ENCODE results near the gene CDK1. TPM values are rescaled to one million over a fixed set of nuclear protein-coding genes. Genes with fewer than 3 reads are reported as not detected.
A peak's percentile ranks its signal among the peaks of the same experiment; 100 is the strongest.

Gene CDK1
- total and polyA plus RNA-seq, 2 experiments from 2014 or later = 23.1 to 33.6 TPM

- Histone ChIP-seq H3K4me2 (no peak overlapping the region), H3K4me1 (ENCODE audit: insufficient read depth) (peaks cover 7% of the 10 kb centered on the region), H3K27me3 (no peaks in the 10 kb centered on the region), H3K9me3 (ENCODE audit: low read depth) (no peaks in the 10 kb centered on the region), H3K9me2 (replicated peaks; ENCODE audit: insufficient read depth) (no peaks in the 10 kb centered on the region), H3K4me3 (no peak overlapping the region), H3K27ac (no peak overlapping the region), H3K36me3 (replicated peaks; ENCODE audit: insufficient read depth, low read depth) (no peaks in the 10 kb centered on the region), H3K79me2 (peaks cover 73% of the 10 kb centered on the region), H2AFZ (no peak overlapping the region), H4K20me1 (ENCODE audit: insufficient read depth, poor library complexity, severe bottlenecking) (no peaks in the 10 kb centered on the region)
- 96% methylated on average over 3 of the region's 3 CpGs for WGBS (ENCODE audit: low lambda C conversion rate, missing lambda C conversion rate)
- TF ChIP-seq EZH2 (IDR thresholded peaks at IDR 0.05; ENCODE audit: borderline replicate concordance) (no peak), EZH2phosphoT487 (IDR thresholded peaks at IDR 0.05; ENCODE audit: low read depth, severe bottlenecking, unreplicated experiment) (no peak), CTCF (IDR thresholded peaks at IDR 0.05; ENCODE audit: poor library complexity) (no peak)
- DNase-seq (ENCODE audit: low spot score) = no peak
Measured at GRCh38 chr10:60784641-60785040, 6.4 kb downstream of the CDK1 start.

GRCh38 chr10:60788544-60788943 is 10.3 kb downstream of the CDK1 start:
- Histone ChIP-seq H3K9me2 (replicated peaks; ENCODE audit: insufficient read depth) (no peaks in the 10 kb centered on the region), H3K36me3 (replicated peaks; ENCODE audit: insufficient read depth, low read depth) (no peaks in the 10 kb centered on the region), H3K27ac (no peak overlapping the region), H3K4me3 (no peak overlapping the region), H2AFZ (peak overlapping the region; percentile 37), H3K79me2 (peaks cover 40% of the 10 kb centered on the region), H3K27me3 (no peaks in the 10 kb centered on the region), H3K9me3 (ENCODE audit: low read depth) (no peaks in the 10 kb centered on the region), H3K4me2 (no peak overlapping the region), H4K20me1 (ENCODE audit: insufficient read depth, poor library complexity, severe bottlenecking) (no peaks in the 10 kb centered on the region), H3K4me1 (ENCODE audit: insufficient read depth) (no peaks in the 10 kb centered on the region)
- DNase-seq (ENCODE audit: low spot score) = no peak
- TF ChIP-seq EZH2phosphoT487 (IDR thresholded peaks at IDR 0.05; ENCODE audit: low read depth, severe bottlenecking, unreplicated experiment) (no peak), EZH2 (IDR thresholded peaks at IDR 0.05; ENCODE audit: borderline replicate concordance) (no peak), CTCF (IDR thresholded peaks at IDR 0.05; ENCODE audit: poor library complexity) (no peak)

GRCh38 chr10:60789340-60789739 is 11.1 kb downstream of the CDK1 start:
- H3K4me1 ChIP-seq (ENCODE audit: insufficient read depth) = no peaks in the 10 kb centered on the region
- H3K27ac ChIP-seq = no peak overlapping the region
- no peak overlapping the region for H3K4me3 ChIP-seq
- DNase-seq (ENCODE audit: low spot score) = no peak
- H4K20me1 ChIP-seq (ENCODE audit: insufficient read depth, poor library complexity, severe bottlenecking) = no peaks in the 10 kb centered on the region
- H3K27me3 ChIP-seq = no peaks in the 10 kb centered on the region
- H3K79me2 ChIP-seq = peaks cover 33% of the 10 kb centered on the region
- no peaks in the 10 kb centered on the region for H3K9me3 ChIP-seq (ENCODE audit: low read depth)
- no peaks in the 10 kb centered on the region for H3K9me2 ChIP-seq (replicated peaks; ENCODE audit: insufficient read depth)
- H3K36me3 ChIP-seq (replicated peaks; ENCODE audit: insufficient read depth, low read depth) = no peaks in the 10 kb centered on the region
- WGBS (ENCODE audit: low lambda C conversion rate, missing lambda C conversion rate) = 35% methylated on average over 4 of the region's 4 CpGs
- H3K4me2 ChIP-seq = no peak overlapping the region
- no peak overlapping the region for H2AFZ ChIP-seq
- no peak for TF ChIP-seq EZH2phosphoT487 (IDR thresholded peaks at IDR 0.05; ENCODE audit: low read depth, severe bottlenecking, unreplicated experiment)
- no peak for TF ChIP-seq EZH2 (IDR thresholded peaks at IDR 0.05; ENCODE audit: borderline replicate concordance)
- TF ChIP-seq CTCF (IDR thresholded peaks at IDR 0.05; ENCODE audit: poor library complexity) = no peak

- no peak overlapping the region for H3K4me2 ChIP-seq
- no peaks in the 10 kb centered on the region for H3K9me2 ChIP-seq (replicated peaks; ENCODE audit: insufficient read depth)
- no peaks in the 10 kb centered on the region for H4K20me1 ChIP-seq (ENCODE audit: insufficient read depth, poor library complexity, severe bottlenecking)
- H2AFZ ChIP-seq = no peak overlapping the region
- H3K79me2 ChIP-seq = peaks cover 6% of the 10 kb centered on the region
- H3K4me1 ChIP-seq (ENCODE audit: insufficient read depth) = no peaks in the 10 kb centered on the region
- H3K36me3 ChIP-seq (replicated peaks; ENCODE audit: insufficient read depth, low read depth) = no peaks in the 10 kb centered on the region
- no peaks in the 10 kb centered on the region for H3K9me3 ChIP-seq (ENCODE audit: low read depth)
- no peak for DNase-seq (ENCODE audit: low spot score)
- no peak for TF ChIP-seq CTCF (IDR thresholded peaks at IDR 0.05; ENCODE audit: poor library complexity)
- no peak for TF ChIP-seq EZH2phosphoT487 (IDR thresholded peaks at IDR 0.05; ENCODE audit: low read depth, severe bottlenecking, unreplicated experiment)
- TF ChIP-seq EZH2 (IDR thresholded peaks at IDR 0.05; ENCODE audit: borderline replicate concordance) = no peak
- H3K4me3 ChIP-seq = no peak overlapping the region
- WGBS (ENCODE audit: low lambda C conversion rate, missing lambda C conversion rate) = 97% methylated on average over 4 of the region's 4 CpGs
- H3K27me3 ChIP-seq = no peaks in the 10 kb centered on the region
- H3K27ac ChIP-seq = no peak overlapping the region
Measured at GRCh38 chr10:60794953-60795352, 16.7 kb downstream of the CDK1 start.
